HFF-Myc (cell line): ENCODE results near the gene TBC1D8.

Experiments used
- DNase-seq: peaks from one replicate; pipeline ENCODE4 v3.0.0-alpha.2; 2011; ENCODE audit warnings: low read depth; ENCODE audit errors: extremely low read depth
- H3K4me3 ChIP-seq: replicated peaks from 2 replicates; pipeline ENCODE4 v1.5.1; 2011; ENCODE audit warnings: low read depth, mild to moderate bottlenecking, control low read depth, low read length
- TF ChIP-seq, protein P1 (sequence below): IDR thresholded peaks from 2 replicates; pipeline ENCODE4 v1.5.1; 2012; ENCODE audit warnings: mild to moderate bottlenecking, low read depth, low read length, control low read depth; ENCODE audit errors: missing control alignments

TBC1D8 gene

GRCh38 chr2:101002562-101003277 lies 148.5 kb downstream of the TBC1D8 start:
- TF ChIP-seq, protein P1, sequence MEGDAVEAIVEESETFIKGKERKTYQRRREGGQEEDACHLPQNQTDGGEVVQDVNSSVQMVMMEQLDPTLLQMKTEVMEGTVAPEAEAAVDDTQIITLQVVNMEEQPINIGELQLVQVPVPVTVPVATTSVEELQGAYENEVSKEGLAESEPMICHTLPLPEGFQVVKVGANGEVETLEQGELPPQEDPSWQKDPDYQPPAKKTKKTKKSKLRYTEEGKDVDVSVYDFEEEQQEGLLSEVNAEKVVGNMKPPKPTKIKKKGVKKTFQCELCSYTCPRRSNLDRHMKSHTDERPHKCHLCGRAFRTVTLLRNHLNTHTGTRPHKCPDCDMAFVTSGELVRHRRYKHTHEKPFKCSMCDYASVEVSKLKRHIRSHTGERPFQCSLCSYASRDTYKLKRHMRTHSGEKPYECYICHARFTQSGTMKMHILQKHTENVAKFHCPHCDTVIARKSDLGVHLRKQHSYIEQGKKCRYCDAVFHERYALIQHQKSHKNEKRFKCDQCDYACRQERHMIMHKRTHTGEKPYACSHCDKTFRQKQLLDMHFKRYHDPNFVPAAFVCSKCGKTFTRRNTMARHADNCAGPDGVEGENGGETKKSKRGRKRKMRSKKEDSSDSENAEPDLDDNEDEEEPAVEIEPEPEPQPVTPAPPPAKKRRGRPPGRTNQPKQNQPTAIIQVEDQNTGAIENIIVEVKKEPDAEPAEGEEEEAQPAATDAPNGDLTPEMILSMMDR = no peak
- H3K4me3 ChIP-seq = peak overlapping the region; percentile 87
- DNase-seq = no peak

DNA sequence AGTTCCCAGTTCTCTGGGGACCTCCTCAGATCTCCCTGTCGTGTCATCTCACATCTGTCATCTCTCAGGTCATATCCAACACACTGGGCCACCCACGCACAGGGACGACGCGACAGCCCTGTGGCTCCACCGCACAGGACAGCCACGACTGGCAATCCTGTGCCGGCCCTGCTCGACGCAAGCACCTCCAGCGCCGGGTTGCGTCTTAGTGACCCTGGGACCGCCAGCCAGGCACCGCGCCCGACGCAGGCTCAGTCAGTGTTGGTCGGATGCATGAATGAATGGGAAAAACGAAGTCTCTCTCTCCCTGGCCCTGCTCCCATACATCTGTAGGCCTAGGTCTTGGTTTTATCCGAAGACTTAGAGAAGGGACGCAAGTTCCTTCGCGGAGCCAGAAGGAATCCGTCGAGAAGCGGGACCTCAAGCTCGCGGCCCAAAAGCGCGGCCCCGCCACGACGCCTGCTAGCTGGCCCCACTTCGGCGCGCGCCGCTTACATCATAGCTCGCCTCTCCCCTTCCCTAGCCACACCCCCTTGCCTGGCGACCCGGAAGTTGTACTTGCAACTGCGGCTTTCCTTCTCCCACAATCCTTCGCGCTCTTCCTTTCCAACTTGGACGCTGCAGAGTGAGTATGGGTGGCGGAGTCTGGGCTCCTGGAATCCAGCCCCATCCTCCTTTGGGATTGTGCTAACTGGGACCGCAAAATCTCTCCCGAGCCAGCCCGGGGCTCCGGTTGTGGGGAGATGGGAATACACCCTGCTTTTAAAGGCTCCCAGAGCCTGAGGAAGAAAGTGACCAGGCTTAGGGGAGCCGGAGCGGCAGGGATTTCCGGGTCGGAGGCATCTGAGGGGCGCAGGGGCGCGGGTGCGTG lies 149.3 kb downstream of the TBC1D8 start, which contains the start of gene RPL31:
TSS of gene RPL31 (plus strand) at position 599 of the 871 bp plus-strand sequence. CDS start 413 bp downstream, outside the sequence.
- TF ChIP-seq, protein P1 = no peak
- peak; percentile 93 for DNase-seq
- H3K4me3 ChIP-seq = peak within 1 kb of the TSS; percentile 87

- TF ChIP-seq, protein P1 = no peak
- DNase-seq = no peak
- no peak overlapping the region for H3K4me3 ChIP-seq
Observed at GRCh38 chr2:100999995-101000394, 151.2 kb downstream of the TBC1D8 start.

- DNase-seq = no peak
- no peak overlapping the region for H3K4me3 ChIP-seq
- TF ChIP-seq, protein P1 = no peak
Observed at GRCh38 chr2:100998235-100998573, 153.0 kb downstream of the TBC1D8 start.

- no peak for DNase-seq
- TF ChIP-seq, protein P1 = no peak
- H3K4me3 ChIP-seq = no peak overlapping the region
Observed at GRCh38 chr2:100997509-100998234, 153.5 kb downstream of the TBC1D8 start.

GRCh38 chr2:100995309-100996075 lies 155.7 kb downstream of the TBC1D8 start:
- TF ChIP-seq, protein P1 = no peak
- H3K4me3 ChIP-seq = no peak overlapping the region
- no peak for DNase-seq
